Activated T-cell treated with anti-CD3 and anti-CD28 coated beads, Interleukin-2, amount 50 U/mL, for 48 hours (primary cell): Measurements from ENCODE around the gene CHSY1.

Experiments
- DNase-seq, 2 experiments: peaks; one replicate each; pipeline ENCODE4 v3.0.0-alpha.2; 2020

CHSY1 gene

DNA sequence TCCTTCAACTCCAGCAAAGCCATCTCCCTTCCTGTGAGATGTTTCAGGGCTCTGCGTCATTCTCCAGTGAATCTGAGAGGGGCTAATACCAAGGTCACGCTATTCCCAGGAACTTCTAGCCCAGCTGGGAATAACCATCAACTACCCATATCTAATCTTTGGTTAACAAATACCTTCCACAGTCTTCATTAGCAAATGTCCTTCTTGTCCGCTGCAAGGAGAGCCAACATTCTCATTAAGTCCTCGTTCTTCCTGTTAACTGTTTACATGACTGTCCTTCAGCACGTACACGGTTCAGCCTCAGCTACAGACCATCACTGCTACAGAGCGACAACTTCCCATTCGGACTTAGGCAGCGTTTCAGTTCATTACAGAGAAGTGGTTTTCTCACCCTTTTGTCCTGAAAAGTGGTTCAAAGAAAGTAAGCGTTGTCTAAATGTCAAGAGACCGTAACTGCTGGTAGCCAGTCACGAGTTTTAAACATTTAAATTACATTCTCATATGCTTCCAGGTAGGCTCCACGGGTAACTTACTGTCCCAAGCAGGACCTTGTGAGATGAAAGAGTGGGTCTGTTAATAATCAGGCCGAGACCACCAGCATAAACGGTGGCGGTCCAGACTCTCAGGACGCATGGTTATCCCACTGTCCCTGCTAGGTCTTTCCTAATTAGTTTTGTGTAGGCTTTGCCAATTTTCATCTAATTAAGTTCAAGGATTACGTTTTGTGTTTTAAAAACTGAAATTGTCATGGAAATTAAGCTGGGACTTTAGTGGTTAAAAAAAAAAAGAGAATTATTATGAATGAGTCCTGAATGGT lies 63.8 kb downstream of the CHSY1 start:
- no peak for DNase-seq

DNA sequence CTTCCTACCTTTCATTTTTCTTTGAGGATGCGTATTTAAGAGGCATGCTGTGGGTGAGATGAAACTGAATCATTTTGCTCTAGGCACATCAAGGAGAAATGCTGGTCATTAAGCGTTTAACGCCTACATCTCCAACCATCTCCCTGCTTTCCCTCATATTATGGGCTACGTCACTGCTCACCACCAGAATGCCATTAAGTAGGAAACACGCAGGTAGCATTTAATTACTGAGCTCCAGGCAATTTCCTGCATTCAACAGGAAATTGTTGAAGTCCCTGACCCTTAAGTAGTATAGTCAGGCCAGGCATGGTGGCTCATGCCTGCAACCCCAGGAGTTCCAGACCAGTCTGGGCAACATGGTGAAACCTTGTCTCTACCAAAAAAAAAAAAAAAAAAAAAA lies 66.1 kb downstream of the CHSY1 start:
- DNase-seq, result no peak

DNA sequence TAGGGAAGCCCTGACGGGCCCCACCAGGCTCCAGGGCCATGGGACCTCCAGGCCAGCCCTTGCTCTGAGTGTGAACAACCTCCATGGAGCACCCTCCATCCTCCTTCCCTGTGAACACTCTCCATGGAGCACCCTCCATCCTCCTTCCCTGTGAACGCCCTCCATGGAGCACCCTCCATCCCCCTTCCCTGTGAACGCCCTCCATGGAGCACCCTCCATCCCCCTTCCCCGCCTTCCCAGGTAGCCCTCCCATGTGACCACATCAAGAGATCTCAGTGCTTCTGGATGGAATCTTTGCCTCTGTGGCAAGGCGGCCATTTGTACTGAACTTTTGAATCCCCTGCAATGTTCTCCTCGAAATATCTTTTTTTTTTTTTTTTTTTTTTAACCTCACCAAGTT lies 66.5 kb downstream of the CHSY1 start:
- DNase-seq, result no peak

DNA sequence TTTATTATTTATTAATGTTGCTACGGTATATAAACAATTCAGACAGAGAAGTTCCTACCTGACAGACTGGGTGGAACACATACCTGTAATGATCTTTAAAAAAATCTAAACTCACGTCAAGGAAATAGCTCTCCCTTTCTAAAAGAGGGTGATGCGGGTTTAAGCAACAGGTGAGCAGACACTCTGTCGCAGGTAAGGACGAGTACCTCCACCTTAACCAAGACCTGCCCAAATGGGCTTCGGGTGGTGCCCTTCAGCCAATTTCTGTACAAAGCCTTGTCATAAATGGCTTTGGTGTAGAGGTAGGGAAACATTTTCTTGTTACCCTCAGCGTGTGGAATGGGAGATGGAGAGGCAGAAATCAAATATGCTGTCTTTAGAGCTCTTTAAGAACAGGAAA lies 67.0 kb downstream of the CHSY1 start:
- DNase-seq, result peak in 1 of 2 experiments; percentile 9

DNA sequence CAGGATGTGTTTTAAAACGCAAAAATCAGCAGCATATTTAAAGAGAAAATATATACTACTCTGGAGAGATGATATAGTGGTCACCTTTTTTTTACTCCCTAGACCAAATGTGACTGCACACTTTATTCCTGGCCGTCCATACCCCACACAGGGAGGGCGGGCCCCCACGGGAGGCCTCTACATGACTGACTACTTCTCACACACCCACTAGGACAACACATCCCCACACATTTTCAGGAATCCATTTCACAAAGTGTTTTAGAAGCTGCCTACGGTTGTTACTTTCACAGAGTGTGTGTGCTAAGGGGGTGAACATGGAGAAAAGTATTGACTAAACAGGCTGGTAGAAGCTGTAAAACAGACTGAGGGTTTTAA lies 67.9 kb downstream of the CHSY1 start:
- DNase-seq, result peak in 1 of 2 experiments; percentile 14

DNA sequence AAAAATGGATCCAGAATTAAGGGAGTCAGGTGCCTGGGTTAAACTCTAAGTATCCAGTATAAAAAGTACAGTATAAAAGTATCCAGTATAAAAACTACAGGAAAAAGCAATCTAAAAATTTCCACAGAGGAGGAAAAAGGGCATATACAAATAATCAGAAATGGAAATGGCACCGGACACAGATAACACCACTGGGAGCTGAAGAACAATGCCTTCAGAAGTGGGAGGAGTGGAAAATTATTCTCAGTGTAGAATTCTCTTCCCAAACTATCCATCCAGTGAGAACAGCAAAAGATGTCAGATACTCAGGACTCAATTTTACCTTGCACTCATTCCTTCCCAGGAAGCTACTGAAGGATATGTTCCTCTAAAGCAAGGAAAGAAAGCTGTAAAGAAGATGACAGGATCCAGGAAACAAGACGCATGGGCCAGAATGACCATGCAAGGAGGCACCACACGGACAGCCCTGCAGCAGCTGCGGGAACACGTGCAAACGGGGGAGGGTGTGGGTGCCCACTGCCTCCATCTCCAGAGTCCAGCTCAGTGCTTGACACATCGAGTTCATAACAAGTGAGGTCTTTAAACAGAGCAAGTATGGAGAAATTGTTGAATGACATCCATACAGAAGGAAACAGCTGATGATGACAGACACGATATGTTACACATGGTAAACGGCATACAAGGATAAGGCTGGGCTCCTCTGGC lies 68.5 kb downstream of the CHSY1 start:
- peak in 1 of 2 experiments; percentile 14 for DNase-seq

DNA sequence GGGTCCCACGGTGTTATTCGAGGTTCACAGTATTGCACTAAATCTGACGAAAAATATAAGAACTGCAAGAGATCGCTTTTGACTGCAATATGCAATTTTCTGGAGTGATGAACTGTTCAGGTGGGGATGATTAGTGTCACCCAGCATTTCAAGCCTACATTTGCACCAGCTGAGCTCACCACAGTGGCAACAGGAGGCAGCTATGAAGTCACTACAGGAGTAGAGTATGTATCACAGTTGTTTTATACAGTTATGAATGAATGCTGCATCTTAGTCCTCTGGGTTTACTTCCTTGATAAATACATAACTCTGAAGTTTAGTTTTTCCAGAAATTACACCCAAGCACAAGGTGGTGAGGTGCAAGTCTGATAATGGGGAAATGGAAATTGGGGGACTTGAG lies 69.6 kb downstream of the CHSY1 start:
- peak; percentile 10 to 17 for DNase-seq

DNA sequence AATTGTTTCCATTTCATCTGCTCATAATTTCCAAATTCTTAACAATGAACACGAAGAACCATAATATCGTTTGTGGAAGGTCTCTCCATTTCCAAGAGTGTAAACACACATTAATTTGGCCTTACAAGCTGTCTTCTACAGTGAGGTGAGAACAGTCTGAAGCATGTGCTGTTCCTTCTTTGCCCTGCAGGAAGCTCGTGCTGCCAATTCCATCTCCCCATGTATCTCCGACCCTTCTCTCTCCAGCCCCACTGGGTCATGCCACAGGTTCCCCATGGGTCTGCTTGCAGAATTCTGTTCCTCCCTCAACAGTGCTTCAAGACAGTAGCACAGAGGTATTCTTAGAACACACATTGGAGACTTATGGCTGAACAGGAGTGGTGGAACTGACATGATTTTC lies 70.5 kb downstream of the CHSY1 start:
- DNase-seq, result peak in 1 of 2 experiments; percentile 16

DNA sequence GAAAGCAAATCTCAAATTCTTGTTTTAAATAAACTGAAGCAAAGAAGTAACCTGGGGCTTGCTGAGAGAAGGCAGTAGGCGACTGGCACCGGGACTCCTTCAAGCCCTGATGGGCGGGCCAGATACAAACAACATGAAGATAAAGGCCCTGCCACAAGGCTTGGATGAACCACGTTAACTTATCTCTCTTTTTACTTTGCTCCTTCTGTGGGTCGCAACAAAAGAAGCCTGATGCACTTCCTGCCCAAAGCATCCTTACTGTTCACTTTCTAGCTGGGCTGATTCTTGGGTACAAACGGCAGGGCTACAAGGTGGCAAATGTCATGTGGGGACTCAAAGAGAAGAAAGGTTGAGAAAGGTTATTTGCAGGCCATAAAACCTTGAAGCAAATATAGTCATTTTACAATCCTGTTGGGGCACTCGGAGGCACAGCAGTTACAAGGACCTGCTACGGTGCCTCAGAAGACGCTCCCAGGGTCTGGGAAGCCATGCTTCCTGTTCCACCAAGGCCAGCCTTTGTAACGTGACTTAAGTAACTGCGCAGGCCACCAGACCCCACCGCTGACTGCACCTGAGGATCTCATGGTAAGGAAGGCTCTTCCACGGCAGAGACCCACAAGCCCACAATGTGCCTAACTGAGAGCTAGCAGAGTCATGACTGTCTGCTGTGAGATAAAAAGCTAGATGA lies 71.1 kb downstream of the CHSY1 start:
- peak in 1 of 2 experiments; percentile 20 for DNase-seq

DNA sequence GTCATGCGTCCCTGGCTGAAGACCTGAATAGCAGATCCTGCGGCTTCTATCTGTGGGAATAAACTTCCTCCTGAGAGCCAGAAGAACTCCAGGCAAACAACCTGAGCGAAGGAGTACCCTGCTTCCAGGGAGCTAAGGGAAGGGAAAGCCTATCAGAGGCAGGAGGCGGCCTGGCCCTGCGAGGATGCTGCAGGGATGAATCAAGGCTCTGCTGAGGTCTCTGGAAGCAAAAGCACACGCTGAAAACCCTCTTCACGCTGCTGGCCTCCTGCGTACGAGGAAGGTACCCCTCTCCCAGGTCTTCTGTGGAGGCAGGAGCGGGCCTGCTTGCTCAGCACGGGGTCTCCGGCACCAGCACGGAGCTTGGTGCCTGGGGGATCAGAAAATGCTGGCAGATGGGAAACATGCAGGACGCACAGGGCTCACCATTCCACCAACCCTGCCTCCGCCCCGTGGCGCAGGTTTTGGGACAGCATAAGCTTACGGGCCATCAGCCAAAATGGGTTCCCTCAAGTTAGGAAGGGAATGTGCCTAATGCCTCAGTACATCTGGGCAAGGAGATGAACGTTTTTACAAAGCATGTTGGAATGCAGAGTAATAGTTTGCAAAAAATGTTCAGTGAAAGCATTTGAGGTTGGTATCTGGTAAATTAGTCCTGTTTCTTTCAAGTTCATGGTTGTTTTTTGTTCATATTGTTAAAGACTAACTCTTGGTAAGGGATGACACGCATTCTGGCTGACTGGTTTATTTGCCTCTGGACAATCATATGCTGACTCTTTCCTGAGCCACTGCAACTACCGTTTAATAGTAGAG lies 72.3 kb downstream of the CHSY1 start:
- DNase-seq, result peak in 1 of 2 experiments; percentile 3

DNA sequence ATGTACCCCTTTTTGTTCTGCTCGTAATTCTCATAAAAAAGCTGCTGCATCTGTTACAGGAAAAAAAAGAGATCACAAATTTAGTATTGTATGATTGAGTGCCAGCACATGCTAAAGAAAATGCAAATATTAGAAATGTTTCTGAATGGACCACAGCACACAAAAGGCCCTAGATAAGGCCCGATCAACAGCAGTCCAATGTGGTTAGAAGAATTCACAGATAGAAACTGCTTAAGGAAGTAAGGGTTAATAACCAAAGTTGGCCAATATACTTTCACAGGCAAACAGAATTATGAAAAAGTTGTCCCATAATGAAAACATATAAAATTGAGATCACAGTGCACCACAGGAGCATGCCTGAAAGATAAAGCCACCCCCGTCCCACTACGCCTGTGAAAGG lies 72.9 kb downstream of the CHSY1 start:
- no peak for DNase-seq

DNA sequence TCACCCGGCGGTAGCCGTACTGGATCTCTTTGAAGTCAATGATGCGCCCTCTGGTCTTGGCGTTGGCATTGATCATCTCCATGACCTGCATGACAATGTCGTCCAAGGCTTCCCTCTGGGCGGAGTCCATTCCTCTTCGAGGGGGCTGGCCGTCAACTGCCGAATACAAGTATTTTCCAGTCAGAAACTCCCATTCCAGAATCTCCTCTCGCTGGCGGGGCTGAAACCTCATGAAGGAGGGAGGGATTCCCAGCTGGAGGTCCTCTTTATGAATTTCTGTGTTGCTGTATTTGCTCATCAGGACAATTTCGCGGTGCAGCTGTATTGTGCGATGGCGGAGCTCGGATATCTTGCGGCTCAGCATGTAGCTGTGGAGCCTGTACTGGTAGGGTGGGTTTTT lies 73.4 kb downstream of the CHSY1 start:
- no peak for DNase-seq

DNA sequence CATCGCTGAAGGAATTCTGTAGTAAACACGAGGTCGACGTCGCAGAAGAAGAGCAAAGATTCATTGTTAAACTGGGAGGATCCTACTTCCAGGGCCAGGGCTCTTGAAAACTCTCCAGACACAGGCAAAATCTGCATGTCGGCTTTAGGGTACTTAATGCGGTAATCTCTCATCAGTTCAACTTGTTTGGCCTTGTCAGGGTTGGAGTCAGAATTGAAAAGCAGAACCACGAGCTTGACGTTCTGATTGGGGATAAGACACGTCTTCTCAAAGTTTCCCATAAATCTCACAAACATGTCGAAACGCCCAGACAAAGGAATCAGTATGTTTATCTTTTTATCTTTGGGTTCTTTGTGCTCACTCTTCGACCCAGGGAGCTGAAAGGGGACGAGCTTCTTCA lies 74.0 kb downstream of the CHSY1 start:
- DNase-seq, result no peak

DNA sequence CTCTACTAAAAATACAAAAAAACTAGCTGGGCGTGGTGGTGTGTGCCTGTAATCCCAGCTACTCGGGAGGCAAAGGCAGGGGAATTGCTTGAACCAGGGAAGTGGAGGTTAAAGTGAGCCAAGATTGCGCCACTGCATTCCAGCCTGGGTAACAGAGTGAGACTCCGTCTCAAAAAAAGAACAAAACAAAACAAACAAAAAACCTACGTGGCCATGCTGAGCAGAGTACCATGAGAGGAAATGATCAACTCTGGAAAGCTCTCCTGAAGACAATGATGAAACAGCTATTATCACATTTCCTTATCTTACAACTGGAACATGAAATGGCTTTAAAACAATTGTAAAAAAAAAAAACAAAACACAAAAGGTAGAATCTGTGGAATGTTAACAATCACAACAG lies 75.2 kb downstream of the CHSY1 start:
- no peak for DNase-seq

DNA sequence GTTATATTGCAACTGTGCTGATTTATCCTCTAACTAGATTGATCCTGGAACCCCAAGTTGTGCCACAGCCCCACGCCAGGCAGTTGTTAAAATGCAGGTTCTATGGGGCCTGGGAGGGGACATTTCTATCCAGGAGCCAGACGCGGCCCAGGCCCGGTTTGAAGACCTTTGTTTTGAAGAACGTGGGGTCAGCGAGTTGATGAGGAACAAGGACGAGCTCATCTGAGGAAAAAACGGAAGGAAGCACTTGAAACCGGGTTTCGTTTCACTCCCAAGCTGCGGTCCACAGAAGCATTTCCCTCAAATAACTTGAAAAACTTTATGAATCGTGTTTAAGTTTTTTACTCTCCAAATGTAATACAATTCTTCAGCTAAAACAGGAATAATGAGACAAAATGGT lies 76.4 kb downstream of the CHSY1 start:
- no peak for DNase-seq

DNA sequence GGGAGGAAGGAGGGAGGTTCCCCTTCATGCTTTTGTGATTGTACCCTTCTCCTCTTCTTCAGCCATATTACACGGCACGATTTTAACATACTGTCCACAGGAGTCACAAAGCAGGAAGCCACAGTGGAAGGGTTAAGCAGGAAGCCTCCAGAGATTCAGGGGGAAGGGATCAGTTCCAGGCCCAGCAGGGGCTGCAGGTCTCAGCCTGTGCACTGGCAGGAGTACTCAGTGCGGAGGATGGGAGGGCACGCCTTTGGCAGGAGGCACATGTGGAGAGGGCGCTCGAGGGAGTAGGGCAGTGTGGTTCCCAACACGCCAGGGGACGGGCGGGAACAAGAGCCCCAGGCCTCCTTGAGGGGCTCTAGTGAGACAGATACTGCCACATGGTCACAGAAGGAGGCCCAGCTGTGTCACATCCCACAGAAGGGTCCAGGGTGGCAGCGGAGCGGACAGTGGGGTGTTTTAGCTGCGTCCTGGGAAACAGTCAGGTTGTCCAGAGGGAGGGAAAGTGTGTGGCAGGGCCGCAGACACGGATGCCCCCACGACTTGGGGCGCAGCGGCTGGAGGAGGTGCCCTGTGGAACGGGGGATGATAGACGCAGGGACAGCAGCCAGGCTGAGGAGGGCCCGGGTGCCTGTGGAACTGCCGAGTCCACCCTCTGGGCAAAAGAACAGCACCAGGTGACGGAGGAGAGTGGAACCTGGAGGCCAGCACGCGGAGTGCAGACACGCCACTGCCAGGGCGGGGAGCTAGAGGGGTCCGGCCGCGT lies 77.5 kb downstream of the CHSY1 start:
- DNase-seq, result no peak

DNA sequence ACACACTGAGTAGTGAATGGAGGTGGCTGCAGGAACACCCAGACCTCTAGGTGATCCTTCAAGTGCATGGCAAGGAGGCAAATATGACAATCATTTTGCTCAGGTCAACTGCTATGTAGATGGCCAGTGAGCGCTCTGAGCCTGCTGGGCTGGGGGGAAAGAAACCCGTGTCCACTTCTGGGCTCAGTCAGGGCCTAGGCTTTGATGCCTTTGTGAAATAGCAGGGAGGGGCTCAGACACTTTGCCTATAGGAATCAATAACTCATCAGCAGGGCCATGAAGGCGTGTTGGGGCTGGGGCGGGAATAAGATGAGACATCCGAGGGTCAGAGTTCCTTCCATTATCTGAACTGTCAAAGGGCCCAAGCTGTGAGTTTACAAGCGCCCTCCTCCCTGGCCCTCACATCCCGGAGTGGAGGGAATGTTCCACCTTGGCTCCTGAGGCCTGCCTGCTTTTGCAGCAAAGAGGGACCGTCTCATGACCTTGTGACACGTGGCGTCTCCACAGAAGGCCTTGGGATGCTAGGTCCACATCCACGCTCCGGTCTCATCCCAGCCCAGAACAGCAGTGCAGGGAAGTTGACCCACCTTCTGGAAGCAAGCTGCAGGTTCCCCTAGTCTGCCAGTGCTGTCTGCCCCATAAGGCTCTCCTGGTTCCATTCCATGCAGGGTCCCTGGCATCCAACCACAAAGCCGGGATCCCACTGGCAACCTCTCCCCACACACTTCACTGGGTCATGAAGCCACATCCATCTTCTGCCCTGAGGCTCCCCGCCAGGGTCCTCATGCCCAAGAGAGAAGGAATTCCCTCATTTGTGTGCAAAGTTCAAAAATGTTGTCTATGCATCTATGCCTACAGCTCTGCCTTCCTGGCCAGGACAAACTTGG lies 78.4 kb downstream of the CHSY1 start:
- no peak for DNase-seq

DNA sequence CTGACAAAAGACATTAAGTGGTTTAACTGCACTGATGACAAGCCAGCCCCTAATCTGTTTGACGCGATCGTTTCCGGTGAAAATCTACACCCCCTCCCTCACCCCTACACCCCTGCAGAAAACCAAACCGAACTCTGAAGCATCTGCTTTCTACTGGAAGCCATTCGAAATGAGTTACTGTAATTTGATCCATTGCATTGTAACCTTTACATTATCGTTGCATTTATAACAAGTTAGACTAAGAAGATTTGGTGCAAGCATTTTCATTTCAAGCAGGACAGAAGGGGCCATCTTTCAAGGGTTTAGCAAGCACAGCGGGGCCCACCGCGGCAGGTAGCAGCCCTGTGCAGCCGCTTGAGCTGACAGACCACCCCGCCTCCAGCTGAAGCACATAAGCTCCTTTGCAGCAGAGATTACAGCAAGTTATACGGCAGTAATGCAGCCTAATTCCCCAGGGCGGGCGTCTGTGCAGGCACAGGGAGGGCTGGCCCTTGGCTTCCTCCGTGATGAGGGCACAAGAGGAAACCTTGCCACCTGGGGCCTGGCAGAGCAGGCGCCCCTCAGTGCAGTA lies 79.3 kb downstream of the CHSY1 start:
- DNase-seq, result no peak

DNA sequence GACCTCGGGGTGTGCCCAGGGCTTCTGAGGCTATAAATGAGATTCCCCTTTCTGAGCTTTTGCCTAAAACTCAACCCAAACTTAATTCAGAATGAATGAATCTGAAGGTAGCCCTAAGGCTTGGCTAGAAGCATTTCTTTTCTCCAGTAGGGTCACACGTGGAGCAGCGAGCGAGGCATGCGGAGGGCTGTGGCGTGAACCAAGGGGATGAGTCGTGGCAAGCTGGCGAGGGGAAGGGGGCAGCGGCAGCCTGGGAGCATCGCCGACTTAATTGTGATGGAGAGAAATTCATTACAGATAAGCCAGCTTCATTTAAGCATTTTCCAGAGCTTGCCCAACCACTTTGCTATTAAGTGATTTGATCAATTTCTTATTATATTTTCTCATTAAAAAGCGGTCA lies 79.9 kb downstream of the CHSY1 start:
- DNase-seq, result no peak

DNA sequence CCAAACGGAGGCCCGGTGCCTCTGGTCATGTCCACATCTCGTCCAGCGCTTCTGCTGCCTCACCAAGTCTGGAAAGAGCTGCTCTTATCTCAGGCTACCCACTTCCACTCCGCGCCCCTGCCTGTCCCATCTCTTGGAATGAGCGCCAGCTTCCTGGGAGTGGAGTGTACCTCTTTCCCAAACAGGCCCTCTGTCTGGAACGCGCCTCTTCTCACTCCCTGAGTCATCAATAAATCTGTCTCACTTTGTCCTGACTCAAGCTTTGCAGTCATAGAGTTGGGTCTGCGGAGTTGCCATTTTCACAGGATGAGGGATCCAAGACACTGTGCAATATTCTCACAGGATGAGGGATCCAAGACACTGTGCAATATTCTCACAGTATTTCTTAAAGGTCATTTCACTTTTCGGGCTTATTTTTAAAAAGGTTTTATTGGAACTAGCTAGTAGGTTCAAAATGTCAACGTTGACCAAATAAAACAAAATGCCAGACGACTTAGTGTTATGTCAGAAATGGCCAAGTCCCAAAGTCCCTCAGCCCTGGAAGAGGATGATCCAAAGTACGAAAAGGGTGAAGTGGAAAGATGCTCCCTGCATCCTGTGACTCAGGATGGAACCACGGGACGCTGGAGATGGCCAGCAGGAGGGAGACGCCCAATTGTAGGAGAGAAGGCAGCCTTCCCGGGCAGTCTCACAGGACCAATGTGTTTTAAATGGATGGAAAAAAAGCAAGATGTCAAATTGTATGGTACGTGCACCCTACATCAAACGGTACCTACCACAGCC lies 81.1 kb downstream of the CHSY1 start:
- DNase-seq, result no peak
